Measurements from ENCODE around the gene SULT2B1.
"Not testable (repeated sequence)": the region's sequence is repeated elsewhere in the genome, so short reads cannot be mapped to it uniquely, and the experiment has no call there.

The SULT2B1 gene

DNA sequence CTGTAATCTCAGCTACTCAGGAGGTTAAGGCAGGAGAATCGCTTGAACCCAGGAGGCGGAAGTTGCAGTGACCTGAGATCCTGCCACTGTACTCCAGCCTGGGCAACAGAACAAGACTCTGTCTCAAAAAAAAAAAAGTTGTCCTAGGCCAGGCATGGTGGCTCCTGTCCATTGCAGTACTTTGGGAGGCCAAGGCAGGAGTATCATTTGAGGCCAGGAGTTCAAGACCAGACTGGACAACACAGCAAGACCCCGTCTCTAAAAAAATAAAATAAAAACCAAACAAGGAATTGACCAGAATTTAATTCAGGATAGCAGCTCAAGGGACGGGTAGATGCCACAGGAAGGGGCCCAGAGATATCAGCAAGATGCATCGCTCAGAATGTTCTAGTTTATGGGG is 4.9 kb downstream of the SULT2B1 start:
- in situ Hi-C loops (cut with MboI; ENCODE audit: low sequenced_read_pairs): no loop called here

DNA sequence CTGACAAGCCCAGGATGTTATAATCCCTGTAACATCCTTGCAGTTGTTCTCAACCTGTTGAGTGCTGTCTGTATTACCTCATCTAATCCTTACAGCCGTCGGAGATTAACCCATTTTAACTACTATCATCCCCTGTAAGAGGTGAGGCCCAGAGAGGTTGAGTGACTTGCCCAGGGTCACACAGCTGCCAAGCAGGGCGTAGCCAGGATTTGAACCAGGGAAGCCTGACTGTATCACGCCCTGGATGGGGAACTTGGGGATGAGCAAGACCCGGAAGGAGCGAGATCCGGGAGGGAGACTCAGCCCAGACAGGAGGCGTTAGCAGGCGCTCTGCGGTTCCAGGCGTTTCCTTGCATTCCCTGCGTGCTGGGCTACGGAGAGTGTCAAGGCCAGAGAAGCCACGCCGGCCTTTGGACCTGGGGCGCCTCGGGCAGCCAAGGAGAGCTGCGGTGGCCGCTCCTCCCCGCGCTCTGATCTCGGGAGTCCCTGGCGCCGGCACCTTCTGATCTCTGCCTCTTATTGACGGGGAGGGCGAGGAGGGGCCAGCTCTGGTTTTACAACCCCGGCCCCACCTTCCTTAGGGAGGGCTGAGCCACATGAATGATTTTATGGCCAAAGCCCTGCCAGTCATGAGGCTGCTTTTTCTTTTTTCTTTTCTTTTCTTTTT is 6.2 kb downstream of the SULT2B1 start:
- in situ Hi-C loops (cut with MboI; ENCODE audit: low sequenced_read_pairs): no loop called here

DNA sequence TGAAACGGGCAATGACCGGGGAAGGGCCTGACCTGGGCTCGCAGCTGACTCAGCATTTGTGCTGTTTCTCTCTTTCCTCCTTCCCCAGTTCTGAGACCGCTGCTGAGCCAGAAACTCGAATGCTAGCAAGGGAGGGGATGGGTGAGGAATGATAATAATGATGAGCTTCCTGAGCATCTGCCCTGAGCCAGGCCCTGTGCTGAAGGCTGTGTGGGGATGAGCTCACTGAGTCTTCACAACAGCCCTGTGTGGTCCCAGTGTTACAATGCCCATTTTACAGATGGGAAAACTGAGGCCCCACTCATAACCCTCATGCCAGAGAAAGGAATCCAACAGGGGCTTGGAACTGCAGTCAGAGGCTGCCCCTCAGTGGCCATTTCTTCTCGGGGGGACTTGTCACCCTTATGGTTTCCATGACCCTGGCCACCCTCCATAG is 8.1 kb downstream of the SULT2B1 start:
- in situ Hi-C loops (cut with MboI; ENCODE audit: low sequenced_read_pairs): no loop called here

DNA sequence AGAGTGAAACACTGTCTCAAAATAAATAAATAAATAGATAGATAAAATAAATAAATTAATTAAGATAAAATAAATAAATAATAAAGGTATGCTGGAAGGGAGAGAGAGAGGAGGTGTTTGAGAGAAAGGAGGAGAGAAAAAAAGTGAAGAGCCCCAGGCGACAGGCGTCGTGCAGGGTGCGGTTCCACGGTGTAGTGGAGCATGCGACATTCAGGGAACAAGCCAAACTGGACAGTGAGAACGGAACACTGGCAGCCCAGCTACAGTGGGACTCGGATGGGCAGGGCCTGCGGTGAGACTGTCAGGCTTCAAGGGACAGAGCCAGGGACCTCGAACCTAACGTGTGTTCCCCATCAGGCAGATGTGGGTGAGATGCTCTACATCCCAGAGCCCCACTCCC is 9.4 kb downstream of the SULT2B1 start:
- in situ Hi-C loops (cut with MboI; ENCODE audit: low sequenced_read_pairs): no loop called here

DNA sequence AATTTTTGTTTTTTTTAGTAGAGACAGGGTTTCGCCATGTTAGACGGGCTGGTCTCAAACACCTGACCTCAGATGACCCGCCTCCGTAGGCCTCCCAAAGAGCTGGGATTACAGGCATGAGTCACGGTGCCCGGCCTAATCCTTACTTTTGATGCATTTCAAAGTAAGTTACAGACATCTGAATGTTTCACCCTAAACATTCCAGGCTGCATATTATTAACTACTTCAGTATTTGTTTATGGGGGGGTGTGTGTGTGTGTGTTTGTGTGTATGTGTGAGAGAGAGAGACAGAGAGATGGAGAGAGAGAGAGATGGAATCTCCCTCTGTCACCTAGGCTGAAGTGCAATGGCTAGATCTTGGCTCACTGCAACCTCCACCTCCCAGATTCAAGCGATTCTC is 13.1 kb downstream of the SULT2B1 start:
- in situ Hi-C loops (cut with MboI; ENCODE audit: low sequenced_read_pairs): no loop called here

DNA sequence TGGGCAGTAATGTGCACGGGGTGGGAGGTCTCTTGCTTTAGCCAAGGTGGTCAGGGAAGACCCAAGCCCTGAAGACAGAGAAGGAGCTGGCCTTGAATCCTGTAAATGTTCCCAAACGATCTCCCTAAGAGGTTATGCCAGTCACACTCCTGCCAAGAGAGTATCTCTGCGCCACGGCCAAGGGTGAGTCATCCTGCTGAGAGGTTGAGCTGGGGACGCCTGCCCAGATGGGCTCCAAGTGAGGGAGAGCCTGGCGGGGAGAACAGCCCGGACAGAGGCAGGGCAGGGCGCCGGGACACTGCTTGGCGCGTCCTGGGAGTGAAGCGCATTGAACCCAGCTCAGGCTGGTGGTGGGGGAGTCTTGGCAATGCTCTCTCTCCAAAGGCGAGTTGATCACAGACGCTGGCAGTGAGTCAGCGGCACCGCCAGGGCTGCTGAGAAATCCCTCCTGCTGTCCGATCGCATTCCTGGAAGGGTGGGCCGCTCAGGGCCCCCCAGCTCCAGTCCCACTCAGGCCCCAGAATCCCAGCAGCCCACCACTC is 16.4 kb downstream of the SULT2B1 start:
- in situ Hi-C loops (cut with MboI; ENCODE audit: low sequenced_read_pairs): no loop called here

DNA sequence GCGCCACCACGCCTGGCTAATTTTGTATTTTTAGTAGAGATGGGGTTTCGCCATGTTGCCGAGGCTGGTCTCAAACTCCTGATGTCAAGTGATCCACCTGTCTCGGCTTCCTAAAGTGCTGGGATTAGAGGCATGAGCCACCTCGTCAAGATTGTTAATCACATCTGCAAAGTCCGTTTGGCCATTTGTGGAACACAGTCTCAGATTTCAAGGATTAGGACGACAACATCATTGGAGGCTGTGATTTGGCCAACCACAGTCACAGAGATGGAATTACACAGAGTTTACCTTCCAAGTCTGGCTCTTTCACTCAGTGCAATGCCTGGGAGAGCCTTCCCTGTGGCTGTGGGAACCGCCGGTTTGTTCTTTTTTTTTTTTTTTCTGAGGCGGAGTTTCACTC is 17.8 kb downstream of the SULT2B1 start:
- in situ Hi-C loops (cut with MboI; ENCODE audit: low sequenced_read_pairs): no loop called here

DNA sequence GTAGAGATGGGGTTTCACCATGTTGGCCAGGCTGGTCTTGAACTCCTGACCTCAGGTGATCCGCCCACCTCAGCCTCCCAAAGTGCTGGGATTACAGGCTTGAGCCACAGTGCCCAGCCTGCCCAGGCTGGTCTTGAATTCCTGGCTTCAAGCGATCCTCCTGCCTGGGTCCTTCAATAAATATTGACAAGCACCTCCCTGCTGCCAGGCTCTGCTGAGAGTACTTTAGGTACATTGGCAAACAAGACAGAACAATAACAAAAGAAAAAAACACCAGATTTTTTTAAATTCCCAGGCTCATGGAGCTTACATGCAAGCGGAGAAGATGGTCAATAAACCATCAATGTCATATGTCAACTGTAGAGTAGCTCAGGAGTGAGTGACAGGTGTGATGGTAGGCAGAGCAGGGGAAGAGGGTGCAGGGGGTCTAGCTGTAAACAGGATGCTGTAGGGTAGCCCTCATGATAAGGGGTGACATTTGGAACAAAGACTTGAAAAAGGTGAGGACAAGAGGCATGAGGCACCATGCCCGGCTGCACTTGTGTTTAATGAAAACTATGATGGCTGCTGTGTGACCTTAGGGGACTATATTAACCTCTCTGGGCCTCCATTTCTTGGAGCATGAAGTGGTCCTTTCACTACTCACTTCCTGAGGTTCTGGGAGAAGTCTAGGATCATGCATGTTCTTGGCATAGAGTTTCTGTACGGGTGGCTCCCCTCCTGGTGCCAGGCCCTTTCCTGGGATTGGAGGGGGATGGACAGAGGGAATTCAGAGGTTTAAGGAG is 19.6 kb downstream of the SULT2B1 start:
- in situ Hi-C loops (cut with MboI; ENCODE audit: low sequenced_read_pairs): no loop called here

DNA sequence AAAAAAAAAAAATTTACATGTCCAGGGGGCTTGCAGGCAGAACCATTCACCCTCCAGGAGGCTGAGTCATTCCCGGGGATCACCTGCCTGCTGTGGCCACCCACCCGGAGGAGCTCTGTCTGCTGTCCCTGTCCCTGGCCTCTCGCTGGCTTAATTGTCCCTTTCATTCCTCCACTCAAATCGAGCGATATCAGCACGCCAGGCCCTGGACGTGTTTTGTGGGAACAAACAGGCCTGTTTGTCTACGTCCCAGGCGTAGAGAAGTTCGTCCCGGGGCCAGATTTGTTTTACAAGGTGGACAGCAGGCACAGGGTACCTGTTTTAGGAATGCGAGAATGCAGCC is 21.2 kb downstream of the SULT2B1 start:
- in situ Hi-C loops (cut with MboI; ENCODE audit: low sequenced_read_pairs): no loop called here

DNA sequence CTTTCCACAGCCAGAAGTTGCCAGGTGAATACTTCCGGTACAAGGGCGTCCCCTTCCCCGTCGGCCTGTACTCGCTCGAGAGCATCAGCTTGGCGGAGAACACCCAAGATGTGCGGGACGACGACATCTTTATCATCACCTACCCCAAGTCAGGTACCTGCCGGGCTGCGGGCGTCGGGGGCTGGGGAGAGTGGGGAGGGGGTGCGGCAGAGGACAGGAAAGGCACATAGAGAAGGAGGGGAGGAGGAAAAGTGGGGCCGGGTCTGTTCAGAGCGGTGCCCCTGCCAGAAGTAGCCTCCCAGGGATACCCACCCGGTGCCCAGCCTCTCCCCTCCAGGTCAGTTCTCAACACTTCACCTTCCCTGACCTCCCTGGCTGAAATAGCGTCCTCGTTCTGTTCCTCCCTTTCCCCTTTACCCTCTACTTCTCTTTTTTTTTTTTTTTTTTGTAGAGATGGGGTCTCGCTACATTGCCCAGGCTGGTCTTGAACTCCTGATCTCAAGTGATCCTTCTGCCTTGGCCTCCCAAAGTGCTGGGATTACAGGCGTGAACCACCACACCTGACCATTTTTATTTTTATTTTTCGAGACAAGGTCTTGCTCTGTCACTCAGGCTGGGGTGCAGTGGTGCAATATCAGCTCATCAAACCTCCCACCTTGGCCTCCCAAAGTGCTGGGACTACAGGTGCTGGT is 24.1 kb downstream of the SULT2B1 start:
- in situ Hi-C loops (cut with MboI; ENCODE audit: low sequenced_read_pairs): no loop called here

DNA sequence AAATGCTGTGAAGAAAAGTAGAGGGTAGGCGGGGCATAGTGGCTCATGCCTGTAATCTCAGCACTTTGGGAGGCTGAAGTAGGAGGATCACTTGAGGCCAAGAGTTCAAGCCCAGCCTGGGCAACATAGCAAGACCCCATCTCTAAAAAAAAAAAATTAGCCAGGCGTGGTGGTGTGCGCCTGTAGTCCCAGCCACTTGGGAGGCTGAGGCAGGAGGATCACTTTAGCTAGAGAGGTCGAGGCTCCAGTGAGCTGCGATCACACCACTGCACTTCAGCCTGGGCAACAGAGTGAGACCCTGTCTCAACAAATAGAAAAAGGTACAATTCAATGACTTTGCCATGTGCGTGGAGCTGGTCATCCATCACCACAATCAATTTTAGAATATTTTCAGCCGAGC is 25.9 kb downstream of the SULT2B1 start:
- in situ Hi-C loops (cut with MboI; ENCODE audit: low sequenced_read_pairs): not testable (repeated sequence)

DNA sequence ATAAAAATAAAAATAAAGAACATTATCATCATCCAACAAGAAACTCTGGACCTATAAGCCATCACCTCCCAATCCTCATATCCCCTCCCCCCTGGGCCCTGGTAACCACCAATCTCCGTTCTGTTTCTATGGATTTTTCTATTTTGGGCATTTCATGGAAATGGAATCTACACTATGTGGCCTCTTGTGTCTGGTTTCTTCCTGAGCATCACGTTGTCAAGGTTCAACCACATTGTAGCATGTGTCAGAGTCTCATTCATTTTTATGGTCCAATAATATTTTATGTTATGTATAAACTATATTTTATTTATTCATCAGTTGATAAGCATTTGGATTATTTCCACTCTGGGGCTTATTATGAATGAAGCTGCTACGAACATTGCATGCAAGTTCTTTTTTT is 26.9 kb downstream of the SULT2B1 start:
- in situ Hi-C loops (cut with MboI; ENCODE audit: low sequenced_read_pairs): no loop called here

DNA sequence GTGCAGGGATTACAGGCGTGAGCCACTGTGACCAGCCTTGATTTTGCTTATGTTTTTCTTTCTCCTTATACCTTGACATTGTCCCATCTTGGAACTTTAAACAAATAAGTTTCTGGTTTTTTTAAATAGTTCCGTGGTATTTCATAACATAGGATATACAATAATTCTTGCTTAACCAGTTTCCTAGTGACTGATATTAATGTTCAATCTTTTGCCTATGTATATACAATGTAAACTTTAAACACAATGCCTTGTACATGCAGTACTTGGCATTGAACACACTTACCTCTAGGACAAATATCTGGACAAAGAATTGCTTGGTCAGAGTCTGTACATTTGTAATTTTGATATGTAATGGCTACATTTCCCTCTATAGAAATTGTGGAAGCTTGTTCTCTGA is 30.2 kb downstream of the SULT2B1 start:
- in situ Hi-C loops (cut with MboI; ENCODE audit: low sequenced_read_pairs): loop anchor here (10.0 kb wide), 2 partner anchors 77 to 247 kb away; no protein-coding TSS in a partner anchor

DNA sequence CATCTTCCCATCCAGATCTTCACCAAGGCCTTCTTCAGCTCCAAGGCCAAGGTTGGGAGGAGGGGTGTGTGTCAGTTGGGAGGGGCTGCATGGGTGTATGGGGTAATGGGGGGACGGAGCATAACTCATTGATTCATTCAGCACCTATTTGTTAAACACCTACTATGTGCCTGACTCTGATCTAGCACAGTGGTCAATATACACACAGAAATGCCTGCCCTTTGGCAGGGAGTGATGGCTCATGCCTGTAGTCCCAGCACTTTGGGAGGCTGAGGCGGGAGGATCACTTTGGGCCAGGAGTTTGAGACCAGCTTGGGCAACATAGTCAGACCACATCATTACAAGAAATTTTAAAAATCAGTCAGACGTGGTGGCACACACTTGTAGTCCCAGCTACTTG is 35.4 kb downstream of the SULT2B1 start:
- in situ Hi-C loops (cut with MboI; ENCODE audit: low sequenced_read_pairs): loop anchor here (10.0 kb wide), 2 partner anchors 83 to 253 kb away; no protein-coding TSS in a partner anchor

DNA sequence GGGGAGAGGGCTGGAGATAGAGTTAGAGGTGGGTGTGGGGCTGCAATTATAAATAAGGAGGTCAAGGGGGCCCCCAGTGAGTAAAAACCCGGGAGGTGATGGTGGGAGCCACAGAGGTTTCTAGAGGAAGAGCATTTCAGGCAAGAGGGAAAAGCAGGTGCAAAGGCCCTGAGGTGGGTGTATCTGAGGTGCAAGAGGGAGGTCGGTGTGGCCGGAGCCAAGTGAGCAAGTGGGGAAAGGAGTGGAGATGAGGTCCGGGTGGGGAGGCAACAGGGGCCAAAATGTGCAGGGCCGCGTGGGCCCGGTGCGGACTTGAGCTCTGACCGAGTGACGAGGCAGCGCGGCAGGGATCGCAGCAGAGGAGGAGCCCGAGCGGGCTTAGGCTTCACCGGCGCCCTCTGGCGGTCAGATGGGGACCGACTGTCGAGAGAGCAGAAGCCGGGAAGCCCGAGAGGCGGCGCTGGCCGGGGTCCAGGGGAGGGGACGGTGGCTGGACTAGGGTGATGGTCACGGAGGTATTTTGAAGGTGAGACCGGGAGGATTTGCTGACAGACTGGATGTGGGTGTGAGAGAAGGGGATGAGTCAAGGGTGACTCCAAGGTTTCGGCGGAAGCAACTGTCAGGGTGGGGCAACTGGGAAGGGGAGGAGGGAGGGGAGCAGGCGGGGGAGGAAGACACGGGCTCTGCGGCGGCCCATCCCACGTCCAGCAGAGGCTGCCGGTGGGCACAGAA is 36.9 kb downstream of the SULT2B1 start:
- in situ Hi-C loops (cut with MboI; ENCODE audit: low sequenced_read_pairs): loop anchor here (10.0 kb wide), 2 partner anchors 84 to 254 kb away; no protein-coding TSS in a partner anchor

DNA sequence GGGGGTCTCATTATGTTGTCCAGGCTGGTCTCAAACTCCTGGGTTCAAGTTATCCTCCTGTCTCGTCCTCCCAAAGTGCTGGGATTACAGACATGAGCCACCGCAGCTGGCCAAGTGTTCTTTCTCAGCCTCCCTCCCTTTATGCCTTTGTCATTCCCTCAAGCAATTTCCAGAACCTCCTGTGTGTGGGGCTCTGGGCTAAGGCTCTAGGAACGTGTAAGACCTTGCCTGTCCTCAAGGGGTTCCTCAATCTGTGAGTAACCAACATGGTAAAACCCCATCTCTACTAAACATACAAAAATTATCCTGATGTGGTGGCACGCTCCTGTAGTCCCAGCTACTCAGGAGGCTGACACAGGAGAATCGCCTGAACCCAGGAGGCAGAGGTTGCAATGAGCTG is 39.0 kb downstream of the SULT2B1 start:
- in situ Hi-C loops (cut with MboI; ENCODE audit: low sequenced_read_pairs): no loop called here

DNA sequence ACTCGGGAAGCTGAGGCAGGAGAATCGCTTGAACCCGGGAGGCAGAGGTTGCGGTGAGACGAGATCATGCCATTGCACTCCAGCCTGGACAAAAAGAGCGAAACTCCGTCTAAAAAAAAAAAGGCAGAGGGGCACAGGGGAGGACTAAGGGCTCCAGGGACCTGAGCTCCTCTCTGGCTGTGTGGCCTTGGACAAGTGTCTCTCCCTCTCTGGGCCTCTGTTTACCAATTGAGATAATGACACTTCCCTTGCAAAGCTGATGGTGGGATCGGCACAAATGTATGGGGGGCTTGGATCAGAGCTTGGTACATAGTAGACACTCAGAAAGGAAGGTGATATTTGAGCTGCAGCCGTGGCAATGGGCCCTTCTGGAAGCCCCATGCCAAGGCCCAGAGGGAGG is 43.2 kb downstream of the SULT2B1 start:
- in situ Hi-C loops (cut with MboI; ENCODE audit: low sequenced_read_pairs): no loop called here

DNA sequence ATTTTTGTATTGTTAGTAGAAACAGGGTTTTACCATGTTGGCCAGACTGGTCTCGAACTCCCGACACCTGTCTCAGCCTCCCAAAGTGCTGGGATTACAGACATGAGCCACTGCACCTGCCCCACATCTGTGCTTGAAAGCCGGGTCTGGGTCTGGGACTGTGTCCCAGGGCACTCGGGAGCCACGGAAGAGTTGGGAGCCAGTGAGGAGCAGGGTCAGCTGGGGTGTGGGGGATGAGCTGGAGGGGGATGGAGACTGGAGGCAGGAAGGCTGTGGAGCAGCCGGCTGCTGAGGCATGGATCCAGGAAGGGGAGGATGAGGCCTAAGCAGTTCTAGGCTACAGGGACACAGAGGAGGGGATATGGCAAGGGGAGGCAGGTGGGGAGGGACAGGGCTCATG is 43.9 kb downstream of the SULT2B1 start:
- in situ Hi-C loops (cut with MboI; ENCODE audit: low sequenced_read_pairs): no loop called here

DNA sequence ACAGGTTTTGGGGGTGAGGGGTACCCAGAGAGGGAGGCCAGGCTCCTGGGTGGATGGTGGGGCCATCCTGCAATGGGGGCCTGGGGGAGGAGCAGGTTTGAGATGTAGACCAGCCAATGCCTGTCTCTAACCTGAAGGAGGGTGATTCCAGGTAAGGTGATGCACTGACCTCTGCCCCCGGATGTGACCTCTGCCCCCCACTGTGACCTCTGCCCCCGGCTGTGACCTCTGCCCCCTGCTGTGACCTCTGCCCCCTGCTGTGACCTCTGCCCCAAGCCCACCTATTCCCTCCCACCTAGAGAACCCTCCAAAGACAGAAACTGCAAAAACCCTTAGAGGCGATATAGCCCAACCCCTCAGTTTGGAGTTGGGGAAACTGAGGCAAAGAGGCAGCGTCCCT is 44.3 kb downstream of the SULT2B1 start:
- in situ Hi-C loops (cut with MboI; ENCODE audit: low sequenced_read_pairs): no loop called here

DNA sequence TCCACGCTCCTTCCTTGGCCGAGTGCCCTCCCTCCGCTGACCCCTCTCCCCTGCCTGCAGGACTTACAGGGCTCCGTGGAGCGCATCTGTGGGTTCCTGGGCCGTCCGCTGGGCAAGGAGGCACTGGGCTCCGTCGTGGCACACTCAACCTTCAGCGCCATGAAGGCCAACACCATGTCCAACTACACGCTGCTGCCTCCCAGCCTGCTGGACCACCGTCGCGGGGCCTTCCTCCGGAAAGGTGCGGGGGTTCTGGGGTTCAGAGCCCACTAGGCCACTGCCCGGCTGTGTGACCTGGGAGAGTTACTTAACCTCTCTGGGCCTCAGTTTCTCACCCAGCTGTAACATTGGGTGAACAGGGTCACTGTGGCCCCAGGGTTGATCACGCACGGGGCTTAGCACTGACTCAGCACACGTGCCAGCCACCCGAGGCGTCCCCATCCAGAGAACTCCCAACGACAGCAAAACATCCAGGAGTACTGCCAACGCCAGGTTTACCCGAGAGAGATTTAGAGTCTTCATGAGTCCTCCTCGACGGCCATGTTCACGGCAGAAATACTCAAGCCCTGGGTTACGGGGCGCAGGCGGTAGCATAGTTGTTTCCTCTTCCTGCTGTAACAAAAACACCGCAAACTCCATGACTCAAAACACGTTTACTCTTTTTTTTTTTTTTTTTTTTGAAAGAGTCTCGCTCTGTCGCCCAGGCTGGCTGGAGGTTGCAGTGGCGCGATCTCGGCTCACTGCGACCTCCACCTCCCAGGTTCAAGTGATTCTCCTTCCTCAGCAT is 44.9 kb downstream of the SULT2B1 start:
- in situ Hi-C loops (cut with MboI; ENCODE audit: low sequenced_read_pairs): no loop called here

All from HL-60/S4 treated with retinoic acid at 250 ng/mL for 4 days and 3 days (cell line).